Umbilical cord (tissue), 2 donors: ENCODE measurements around the gene KIF6. TPM values are rescaled to one million over a fixed set of nuclear protein-coding genes. Genes with fewer than 3 reads are reported as not detected.
"Not testable (repeated sequence)": the region's sequence is repeated elsewhere in the genome, so short reads cannot be mapped to it uniquely, and the experiment has no call there.

Experiments used
- DNase-seq: peaks from one replicate; pipeline ENCODE4 v3.0.0-alpha.2; 2015; ENCODE audit warnings: low spot score
- total RNA-seq: library from RNA; depleted of rRNA; stranded (reverse); fragments of >200 nt; gene quantifications from one replicate; pipeline ENCODE4 v1.2.3, GENCODE V29; 2014; ENCODE audit warnings: low replicate concordance; ENCODE audit not compliant: insufficient read depth

Gene KIF6
- total RNA-seq, 1 donor from 2014 or later = 1.2 TPM

GRCh38 chr6:39553860-39554802 is 171.1 kb downstream of the KIF6 start:
- no peak for DNase-seq

- no peak for DNase-seq
Observed at GRCh38 chr6:39553029-39553428, 172.2 kb downstream of the KIF6 start.

- DNase-seq = no peak
Observed at GRCh38 chr6:39550191-39550590, 175.0 kb downstream of the KIF6 start.

- no peak for DNase-seq
Observed at GRCh38 chr6:39546731-39547130, 178.5 kb downstream of the KIF6 start.

GRCh38 chr6:39543950-39544349 is 181.3 kb downstream of the KIF6 start:
- DNase-seq = no peak

- peak; percentile 94 for DNase-seq
Observed at GRCh38 chr6:39543095-39543494, 182.1 kb downstream of the KIF6 start.

- DNase-seq = no peak
Observed at GRCh38 chr6:39540454-39540853, 184.8 kb downstream of the KIF6 start.

- DNase-seq = no peak
Observed at GRCh38 chr6:39530201-39530759, 194.9 kb downstream of the KIF6 start.

GRCh38 chr6:39527792-39528564 is 197.2 kb downstream of the KIF6 start:
- no peak for DNase-seq

GRCh38 chr6:39524007-39524406 is 201.2 kb downstream of the KIF6 start:
- peak; percentile 19 for DNase-seq

- DNase-seq = no peak
Observed at GRCh38 chr6:39521958-39522357, 203.2 kb downstream of the KIF6 start.

GRCh38 chr6:39520916-39521315 is 204.3 kb downstream of the KIF6 start:
- no peak for DNase-seq

- no peak for DNase-seq
Observed at GRCh38 chr6:39520411-39520810, 204.8 kb downstream of the KIF6 start.

- peak; percentile 38 for DNase-seq
Observed at GRCh38 chr6:39518221-39518620, 207.0 kb downstream of the KIF6 start.

- DNase-seq = peak; percentile 50
Observed at GRCh38 chr6:39517756-39518155, 207.5 kb downstream of the KIF6 start.

- no peak for DNase-seq
Observed at GRCh38 chr6:39516471-39516870, 208.7 kb downstream of the KIF6 start.

- no peak for DNase-seq
Observed at GRCh38 chr6:39515471-39515870, 209.7 kb downstream of the KIF6 start.

- no peak for DNase-seq
Observed at GRCh38 chr6:39515006-39515405, 210.2 kb downstream of the KIF6 start.

GRCh38 chr6:39509831-39510230 is 215.4 kb downstream of the KIF6 start:
- not testable (repeated sequence) for DNase-seq

GRCh38 chr6:39508515-39508914 is 216.7 kb downstream of the KIF6 start:
- no peak for DNase-seq

GRCh38 chr6:39507331-39507998 is 217.7 kb downstream of the KIF6 start:
- DNase-seq = no peak
